Osteoblast (primary cell): Measurements from ENCODE around the gene C4orf54. TPM values are rescaled to one million over a fixed set of nuclear protein-coding genes. Genes with fewer than 3 reads are reported as not detected.
A peak's percentile ranks its signal among the peaks of the same experiment; 100 is the strongest.

ENCODE experiments used
- DNase-seq: peaks from one replicate; pipeline ENCODE4 v3.0.0; 2011; ENCODE audit warnings: low spot score, mixed read lengths; ENCODE audit not compliant: insufficient read length; ENCODE audit errors: missing footprints
- H2AFZ ChIP-seq: 2 replicates; pipeline ENCODE4 v1.6.0; 2011; ENCODE audit warnings: mild to moderate bottlenecking, low read length
- H3K27ac ChIP-seq: 2 replicates; pipeline ENCODE4 v1.5.1; 2011; ENCODE audit warnings: mild to moderate bottlenecking, low read depth, low read length, moderate library complexity
- H3K27me3 ChIP-seq: 2 replicates; pipeline ENCODE4 v1.6.0; 2012; ENCODE audit warnings: mild to moderate bottlenecking, control low read depth, inconsistent platforms, low read length, moderate library complexity; ENCODE audit not compliant: insufficient read depth
- H3K36me3 ChIP-seq: 2 replicates; pipeline ENCODE4 v1.5.1; 2011; ENCODE audit warnings: mild to moderate bottlenecking, low read length, control low read depth, moderate library complexity; ENCODE audit not compliant: insufficient read depth
- H3K4me1 ChIP-seq: 2 replicates; pipeline ENCODE4 v1.5.1; 2011; ENCODE audit warnings: mild to moderate bottlenecking, low read length, control low read depth, moderate library complexity; ENCODE audit not compliant: insufficient read depth
- H3K4me2 ChIP-seq: 2 replicates; pipeline ENCODE4 v1.6.0; 2011; ENCODE audit warnings: mild to moderate bottlenecking, low read length; ENCODE audit not compliant: insufficient read depth
- H3K4me3 ChIP-seq: fragments of 200-600 bp; sonication (generic); 3 replicates; pipeline ENCODE4 v1.5.1; 2012; ENCODE audit warnings: mild to moderate bottlenecking, low read length, inconsistent platforms; ENCODE audit not compliant: insufficient read depth
- H3K79me2 ChIP-seq: 2 replicates; pipeline ENCODE4 v1.6.0; 2012; ENCODE audit warnings: mild to moderate bottlenecking, low read length, control low read depth, inconsistent platforms; ENCODE audit not compliant: insufficient read depth
- H3K9me3 ChIP-seq: 2 replicates; pipeline ENCODE4 v1.5.1; 2011; ENCODE audit warnings: low read depth, low read length, control low read depth
- H4K20me1 ChIP-seq: 2 replicates; pipeline ENCODE4 v1.6.0; 2012; ENCODE audit warnings: mild to moderate bottlenecking, low read length, control low read depth; ENCODE audit not compliant: insufficient read depth
- CTCF ChIP-seq: IDR thresholded peaks from 2 replicates; pipeline ENCODE4 v1.5.1; 2011; ENCODE audit warnings: mild to moderate bottlenecking, low read depth, low read length, moderate library complexity; ENCODE audit errors: extremely low read depth
- total RNA-seq: library from RNA; depleted of rRNA; stranded (reverse); fragments of >200 nt; gene quantifications from 2 replicates; pipeline ENCODE4 v1.2.3, GENCODE V29; 2012

Gene C4orf54
- total RNA-seq, 1 donor, result under 0.01 TPM

GRCh38 chr4:99647071-99647470 lies 10.6 kb downstream of the C4orf54 start:
- no peak for TF ChIP-seq CTCF
- Histone ChIP-seq H3K27ac (no peak overlapping the region), H3K79me2 (no peaks in the 10 kb centered on the region), H3K36me3 (no peaks in the 10 kb centered on the region), H3K4me1 (no peaks in the 10 kb centered on the region), H3K4me2 (no peak overlapping the region), H3K9me3 (no peaks in the 10 kb centered on the region), H3K27me3 (no peaks in the 10 kb centered on the region), H4K20me1 (no peaks in the 10 kb centered on the region), H3K4me3 (no peak overlapping the region), H2AFZ (no peak overlapping the region)
- peak; percentile 21 for DNase-seq

- H4K20me1 ChIP-seq, result no peaks in the 10 kb centered on the region
- no peaks in the 10 kb centered on the region for H3K9me3 ChIP-seq
- H3K4me2 ChIP-seq, result no peak overlapping the region
- no peak for TF ChIP-seq CTCF
- no peak overlapping the region for H2AFZ ChIP-seq
- H3K4me1 ChIP-seq, result no peaks in the 10 kb centered on the region
- no peak for DNase-seq
- H3K4me3 ChIP-seq, result no peak overlapping the region
- H3K27ac ChIP-seq, result no peak overlapping the region
- H3K27me3 ChIP-seq, result no peaks in the 10 kb centered on the region
- H3K79me2 ChIP-seq, result no peaks in the 10 kb centered on the region
- H3K36me3 ChIP-seq, result no peaks in the 10 kb centered on the region
These were observed 12.0 kb downstream of the C4orf54 start for GRCh38 chr4:99645638-99646037.

- Histone ChIP-seq H3K27ac (no peak overlapping the region), H3K9me3 (no peaks in the 10 kb centered on the region), H3K4me1 (no peaks in the 10 kb centered on the region), H3K79me2 (no peaks in the 10 kb centered on the region), H3K4me3 (no peak overlapping the region), H2AFZ (no peak overlapping the region), H3K36me3 (no peaks in the 10 kb centered on the region), H3K4me2 (no peak overlapping the region), H4K20me1 (no peaks in the 10 kb centered on the region), H3K27me3 (no peaks in the 10 kb centered on the region)
- no peak for TF ChIP-seq CTCF
- DNase-seq, result no peak
These were observed 12.6 kb downstream of the C4orf54 start for GRCh38 chr4:99645036-99645435.

- H3K9me3 ChIP-seq, result no peaks in the 10 kb centered on the region
- H2AFZ ChIP-seq, result no peak overlapping the region
- no peaks in the 10 kb centered on the region for H3K4me1 ChIP-seq
These were observed 13.2 kb downstream of the C4orf54 start for GRCh38 chr4:99644453-99644852.

More at GRCh38 chr4:99644453-99644852, 13.2 kb downstream of the C4orf54 start:
- H3K36me3 ChIP-seq, result no peaks in the 10 kb centered on the region
- no peaks in the 10 kb centered on the region for H4K20me1 ChIP-seq
- no peaks in the 10 kb centered on the region for H3K79me2 ChIP-seq
- H3K4me3 ChIP-seq, result no peak overlapping the region
- TF ChIP-seq CTCF, result no peak
- H3K27ac ChIP-seq, result no peak overlapping the region
- H3K4me2 ChIP-seq, result no peak overlapping the region
- H3K27me3 ChIP-seq, result no peaks in the 10 kb centered on the region
- DNase-seq, result no peak
